H9 (cell line): Measurements from ENCODE around the gene TPPP3. TPM values are rescaled to one million over a fixed set of nuclear protein-coding genes. Genes with fewer than 3 reads are reported as not detected.

Source experiments
- DNase-seq: peaks from one replicate; pipeline ENCODE4 v3.0.0-alpha.2; 2017
- H2AFZ ChIP-seq: one replicate; pipeline ENCODE4 v1.6.1; 2013; ENCODE audit warnings: mild to moderate bottlenecking, low read length, control low read depth, moderate library complexity
- H2AK5ac ChIP-seq: 2 replicates; pipeline ENCODE4 v1.6.1; 2013; ENCODE audit warnings: low read length, control low read depth, mixed read lengths; ENCODE audit not compliant: insufficient read length
- H2BK120ac ChIP-seq: one replicate; pipeline ENCODE4 v1.6.1; 2013; ENCODE audit warnings: low read depth, mild to moderate bottlenecking, low read length, control low read depth, inconsistent platforms; ENCODE audit not compliant: poor library complexity, severe bottlenecking
- H2BK12ac ChIP-seq: 2 replicates; pipeline ENCODE4 v1.6.1; 2013; ENCODE audit warnings: low read length, control low read depth, mixed read lengths, low read depth; ENCODE audit not compliant: insufficient read length
- H2BK15ac ChIP-seq: 2 replicates; pipeline ENCODE4 v1.6.1; 2013; ENCODE audit warnings: low read depth, low read length, control low read depth
- H2BK20ac ChIP-seq: one replicate; pipeline ENCODE4 v1.6.1; 2013; ENCODE audit warnings: low read depth, mild to moderate bottlenecking, low read length, control low read depth, inconsistent platforms; ENCODE audit not compliant: poor library complexity, severe bottlenecking
- H2BK5ac ChIP-seq: 2 replicates; pipeline ENCODE4 v1.6.1; 2013; ENCODE audit warnings: low read length, control low read depth, mixed read lengths; ENCODE audit not compliant: insufficient read length
- H3K14ac ChIP-seq: 2 replicates; pipeline ENCODE4 v1.6.1; 2013; ENCODE audit warnings: low read length, control low read depth; ENCODE audit not compliant: insufficient read depth
- H3K18ac ChIP-seq: 2 replicates; pipeline ENCODE4 v1.6.1; 2013; ENCODE audit warnings: low read depth, mild to moderate bottlenecking, mixed read lengths, low read length, control low read depth; ENCODE audit not compliant: insufficient read length
- H3K23ac ChIP-seq: 2 replicates; pipeline ENCODE4 v1.6.1; 2013; ENCODE audit warnings: low read length, control low read depth, mixed read lengths, low read depth; ENCODE audit not compliant: insufficient read length
- H3K23me2 ChIP-seq: 2 replicates; pipeline ENCODE4 v1.6.1; 2013; ENCODE audit warnings: low read depth, mild to moderate bottlenecking, mixed read lengths, low read length, control low read depth; ENCODE audit not compliant: insufficient read length, poor library complexity, severe bottlenecking
- H3K27ac ChIP-seq: 2 replicates; pipeline ENCODE4 v1.5.1; 2013; ENCODE audit warnings: low read length, control low read depth, mixed read lengths, low read depth; ENCODE audit not compliant: insufficient read length
- H3K27me3 ChIP-seq: 2 replicates; pipeline ENCODE4 v1.6.1; 2013; ENCODE audit warnings: low read length, control low read depth, inconsistent platforms; ENCODE audit not compliant: insufficient read depth
- H3K4ac ChIP-seq: 2 replicates; pipeline ENCODE4 v1.6.1; 2013; ENCODE audit warnings: low read depth, mild to moderate bottlenecking, control low read depth, inconsistent platforms, low read length, moderate library complexity
- H3K4me1 ChIP-seq: 2 replicates; pipeline ENCODE4 v1.6.1; 2013; ENCODE audit warnings: low read length, control low read depth, inconsistent platforms; ENCODE audit not compliant: insufficient read depth
- H3K4me2 ChIP-seq: 2 replicates; pipeline ENCODE4 v1.6.1; 2013; ENCODE audit warnings: low read length, control low read depth, mixed read lengths; ENCODE audit not compliant: insufficient read length, insufficient read depth
- H3K56ac ChIP-seq: 2 replicates; pipeline ENCODE4 v1.6.1; 2013; ENCODE audit warnings: low read depth, mild to moderate bottlenecking, mixed read lengths, low read length, control low read depth; ENCODE audit not compliant: insufficient read length
- H3K79me1 ChIP-seq: 2 replicates; pipeline ENCODE4 v1.6.1; 2013; ENCODE audit warnings: low read depth, mild to moderate bottlenecking, moderate library complexity, low read length, control low read depth, inconsistent platforms; ENCODE audit not compliant: insufficient read depth, poor library complexity, severe bottlenecking
- H3K79me2 ChIP-seq: 2 replicates; pipeline ENCODE4 v1.6.1; 2013; ENCODE audit warnings: low read length, control low read depth, inconsistent platforms; ENCODE audit not compliant: insufficient read depth
- H3K9ac ChIP-seq: 2 replicates; pipeline ENCODE4 v1.6.1; 2013; ENCODE audit warnings: low read length, control low read depth, mixed read lengths; ENCODE audit not compliant: insufficient read length; ENCODE audit errors: extremely low read depth
- H3K9me3 ChIP-seq: one replicate; pipeline ENCODE4 v1.6.1; 2013; ENCODE audit warnings: low read depth, low read length, inconsistent platforms; ENCODE audit not compliant: control insufficient read depth
- H3T11ph ChIP-seq: one replicate; pipeline ENCODE4 v1.6.1; 2013; ENCODE audit warnings: mild to moderate bottlenecking, low read length, control low read depth, inconsistent platforms
- H4K20me1 ChIP-seq: one replicate; pipeline ENCODE4 v1.6.1; 2013; ENCODE audit not compliant: control insufficient read depth, insufficient read length, insufficient read depth
- H4K5ac ChIP-seq: 2 replicates; pipeline ENCODE4 v1.6.1; 2013; ENCODE audit warnings: low read depth, mild to moderate bottlenecking, mixed read lengths, low read length, control low read depth; ENCODE audit not compliant: insufficient read length
- H4K8ac ChIP-seq: replicated peaks from 2 replicates; pipeline ENCODE4 v1.6.1; 2013; ENCODE audit warnings: low read length, control low read depth, mixed read lengths, low read depth; ENCODE audit not compliant: insufficient read length
- H4K91ac ChIP-seq: 2 replicates; pipeline ENCODE4 v1.6.1; 2013; ENCODE audit warnings: low read depth, mild to moderate bottlenecking, moderate library complexity, mixed read lengths, low read length, control low read depth; ENCODE audit not compliant: insufficient read length
- H3K27ac Mint-ChIP-seq, 3 experiments: 2 replicates in 2 of 3; 3 replicates in 1 of 3; pipeline ENCODE4 v1.8.0; 2020 to 2021; ENCODE audit warnings: mixed read lengths in 3 of 3, mild to moderate bottlenecking in 1 of 3, moderate library complexity in 1 of 3
- H3K27me3 Mint-ChIP-seq: 2 replicates; pipeline ENCODE4 v1.8.0; 2021; ENCODE audit warnings: low read depth, mild to moderate bottlenecking, moderate library complexity, mixed read lengths
- H3K36me3 Mint-ChIP-seq, 3 experiments: 2 replicates in 2 of 3; 3 replicates in 1 of 3; pipeline ENCODE4 v1.8.0; 2020 to 2021; ENCODE audit warnings: low read depth in 3 of 3, mixed read lengths in 3 of 3; ENCODE audit not compliant: insufficient read depth in 1 of 3
- H3K4me1 Mint-ChIP-seq, 2 experiments: 2 replicates each; pipeline ENCODE4 v1.8.0; 2020; ENCODE audit warnings: mixed read lengths in 2 of 2
- H3K4me3 Mint-ChIP-seq, 2 experiments: 2 replicates in 1 of 2; 3 replicates in 1 of 2; pipeline ENCODE4 v1.8.0; 2020 to 2021; ENCODE audit warnings: mild to moderate bottlenecking in 2 of 2, mixed read lengths in 2 of 2, moderate library complexity in 1 of 2
- H3K9me3 Mint-ChIP-seq, 2 experiments: 2 replicates in 1 of 2; 3 replicates in 1 of 2; pipeline ENCODE4 v1.8.0; 2020; ENCODE audit warnings: mild to moderate bottlenecking in 2 of 2, mixed read lengths in 2 of 2, moderate library complexity in 1 of 2
- WGBS: extraction: QIAGEN DNeasy Blood & Tissue Kit; methylation state at CpG from one replicate; pipeline ENCODE4 v1.1.7; 2013; ENCODE audit warnings: missing lambda C conversion rate, low lambda C conversion rate, mixed read lengths; ENCODE audit not compliant: insufficient read length; ENCODE audit errors: extremely low coverage; 5-methylcytosine and 5-hydroxymethylcytosine counted together
- total RNA-seq: library from RNA; stranded (reverse); gene quantifications from 2 replicates; pipeline ENCODE4 v1.2.1, GENCODE V29; 2021
- TF ChIP-seq, protein P1 (sequence below): fragments of 200-600 bp; sonication (generic); conservative IDR thresholded peaks from 3 replicates; pipeline ENCODE4 v1.8.0; 2021; ENCODE audit warnings: antibody characterized with exemption, mild to moderate bottlenecking

Gene TPPP3
- total RNA-seq, 1 experiment from 2014 or later = 0.79 TPM

DNA sequence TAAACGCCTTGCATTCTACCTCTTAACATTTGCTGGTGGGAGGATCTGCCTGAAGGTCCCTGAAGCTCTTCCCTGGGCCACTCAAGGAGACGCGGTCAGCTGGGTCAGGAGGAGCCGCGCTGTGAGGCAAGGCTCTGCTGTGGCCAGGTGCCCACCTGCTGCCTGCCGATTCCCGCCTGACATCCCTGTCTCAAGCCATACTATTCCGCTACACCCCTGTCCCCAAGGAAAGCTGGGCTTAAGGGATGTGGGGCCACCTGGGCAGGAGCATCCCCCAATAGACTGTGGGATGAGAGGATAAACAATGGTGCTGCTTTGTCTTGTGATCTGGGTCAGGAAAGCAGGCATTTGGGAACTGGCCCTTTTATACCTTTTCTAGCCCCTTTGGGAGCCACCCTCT, 5.1 kb downstream of the TPPP3 start:
- no peak overlapping the region for H4K8ac ChIP-seq
- H2BK15ac ChIP-seq = no peak overlapping the region
- no peak overlapping the region for H3K18ac ChIP-seq
- no peaks in the 10 kb centered on the region for H4K20me1 ChIP-seq
- H3K27me3 ChIP-seq = peaks cover 6% of the 10 kb centered on the region; the same call in 1 of the 2 replicates
- no peak overlapping the region for H3K14ac ChIP-seq
- no peak overlapping the region for H3K56ac ChIP-seq
- Mint-ChIP-seq H3K4me3 (no peak overlapping the region; a peak in 1 of 5 replicates), H3K9me3 (no peaks in the 10 kb centered on the region), H3K27ac (no peak overlapping the region), H3K4me1 (peaks cover 19 to 26% of the 10 kb centered on the region in 2 experiments), H3K36me3 (no peaks in the 10 kb centered on the region), H3K27me3 (peaks cover 65% of the 10 kb centered on the region)
- H2BK20ac ChIP-seq = no peak overlapping the region
- no peak overlapping the region for H3K4me2 ChIP-seq
- H2BK120ac ChIP-seq = no peak overlapping the region
- H3T11ph ChIP-seq = no peak overlapping the region
- no peak overlapping the region for H2AFZ ChIP-seq
- H3K4me1 ChIP-seq = peaks cover 4% of the 10 kb centered on the region; the same call in 1 of the 2 replicates
- H3K9ac ChIP-seq = no peak overlapping the region
- no peak overlapping the region for H2AK5ac ChIP-seq
- H3K9me3 ChIP-seq = no peaks in the 10 kb centered on the region
- TF ChIP-seq, protein P1, sequence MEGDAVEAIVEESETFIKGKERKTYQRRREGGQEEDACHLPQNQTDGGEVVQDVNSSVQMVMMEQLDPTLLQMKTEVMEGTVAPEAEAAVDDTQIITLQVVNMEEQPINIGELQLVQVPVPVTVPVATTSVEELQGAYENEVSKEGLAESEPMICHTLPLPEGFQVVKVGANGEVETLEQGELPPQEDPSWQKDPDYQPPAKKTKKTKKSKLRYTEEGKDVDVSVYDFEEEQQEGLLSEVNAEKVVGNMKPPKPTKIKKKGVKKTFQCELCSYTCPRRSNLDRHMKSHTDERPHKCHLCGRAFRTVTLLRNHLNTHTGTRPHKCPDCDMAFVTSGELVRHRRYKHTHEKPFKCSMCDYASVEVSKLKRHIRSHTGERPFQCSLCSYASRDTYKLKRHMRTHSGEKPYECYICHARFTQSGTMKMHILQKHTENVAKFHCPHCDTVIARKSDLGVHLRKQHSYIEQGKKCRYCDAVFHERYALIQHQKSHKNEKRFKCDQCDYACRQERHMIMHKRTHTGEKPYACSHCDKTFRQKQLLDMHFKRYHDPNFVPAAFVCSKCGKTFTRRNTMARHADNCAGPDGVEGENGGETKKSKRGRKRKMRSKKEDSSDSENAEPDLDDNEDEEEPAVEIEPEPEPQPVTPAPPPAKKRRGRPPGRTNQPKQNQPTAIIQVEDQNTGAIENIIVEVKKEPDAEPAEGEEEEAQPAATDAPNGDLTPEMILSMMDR = no peak
- no peak overlapping the region for H2BK12ac ChIP-seq
- H2BK5ac ChIP-seq = no peak overlapping the region
- no peak overlapping the region for H3K4ac ChIP-seq
- no peak overlapping the region for H4K5ac ChIP-seq
- WGBS = no CpG with 5 or more reads among the region's 8 CpGs
- no peak overlapping the region for H3K27ac ChIP-seq
- H3K23me2 ChIP-seq = peaks cover 3% of the 10 kb centered on the region
- no peak overlapping the region for H4K91ac ChIP-seq
- no peak for DNase-seq
- no peak overlapping the region for H3K23ac ChIP-seq
- no peaks in the 10 kb centered on the region for H3K79me1 ChIP-seq
- H3K79me2 ChIP-seq = no peaks in the 10 kb centered on the region
